Right ventricle myocardium inferior (tissue), 1 donor: ENCODE results near the gene TBX6. TPM values are rescaled to one million over a fixed set of nuclear protein-coding genes. Genes with fewer than 3 reads are reported as not detected.
"Not testable (repeated sequence)": the region's sequence is repeated elsewhere in the genome, so short reads cannot be mapped to it uniquely, and the experiment has no call there.

Experiments
- ATAC-seq: fragments of 200-7000 bp; cut with Tn5 transposase; one replicate; pipeline ENCODE4 v1.9.1; 2020; ENCODE audit warnings: mild to moderate bottlenecking, moderate library complexity
- DNase-seq: peaks from one replicate; pipeline ENCODE4 v3.0.0; 2021; ENCODE audit errors: missing footprints
- intact Hi-C: fragments of 100-400 bp; cut with DNase I; formaldehyde crosslinking; loops from one replicate; pipeline ENCODE4 v1.11.0; 2022
- total RNA-seq: library from RNA; stranded (reverse); fragmentation: NEBNext Ultra II Directional; extraction: Animal tissue kit (Norgen Biotek cat#: 25700); gene quantifications from one replicate; pipeline ENCODE4 v1.2.1, GENCODE V29; 2021
- donor health status: DM: no; HTN: yes; CAD: no; lungs with severe emphysema.

Gene TBX6
- total RNA-seq, 1 donor from 2014 or later, result 0.51 TPM

DNA sequence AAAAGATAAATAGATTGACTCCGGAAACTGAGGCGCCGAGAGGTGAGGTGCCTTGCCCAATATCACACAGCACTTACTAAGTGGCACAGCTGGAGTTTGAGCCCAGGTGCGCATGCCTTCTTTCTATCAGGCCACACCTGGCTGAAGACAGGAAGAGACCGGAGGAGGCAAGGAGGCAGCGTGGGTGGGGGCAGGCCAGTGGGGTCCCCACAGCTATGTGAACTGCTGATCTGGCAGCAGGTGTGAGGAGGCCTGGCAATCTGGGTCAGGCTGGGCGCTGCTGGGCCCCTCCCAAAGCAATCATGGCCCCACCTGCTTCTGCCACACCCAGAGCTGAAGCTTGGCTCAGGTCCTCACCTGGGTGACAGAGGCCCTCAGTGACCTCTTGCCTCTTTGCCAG lies 23.5 kb upstream of the TBX6 start:
- no peak for ATAC-seq
- intact Hi-C loops, result no loop called here
- no peak for DNase-seq

DNA sequence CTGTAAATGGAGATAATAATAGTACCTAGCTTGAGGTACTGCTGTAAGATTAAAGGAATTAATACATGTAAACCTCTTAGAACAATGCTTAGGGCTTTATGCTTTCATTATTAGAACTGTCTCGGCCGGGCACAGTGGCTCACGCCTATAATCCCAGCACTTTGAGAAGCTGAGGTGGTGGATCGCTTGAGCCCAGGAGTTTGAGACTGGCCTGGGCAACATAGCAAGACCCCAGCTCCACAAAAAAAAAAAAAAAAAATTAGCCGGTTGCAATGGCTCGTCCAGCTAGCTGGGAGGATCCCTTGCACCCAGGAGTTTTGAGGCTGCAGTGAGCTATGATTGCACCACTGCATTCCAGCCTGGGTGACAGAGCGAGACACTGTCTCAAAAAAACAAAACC lies 23.1 kb upstream of the TBX6 start:
- intact Hi-C loops, ATAC-seq, DNase-seq: not testable (repeated sequence)

DNA sequence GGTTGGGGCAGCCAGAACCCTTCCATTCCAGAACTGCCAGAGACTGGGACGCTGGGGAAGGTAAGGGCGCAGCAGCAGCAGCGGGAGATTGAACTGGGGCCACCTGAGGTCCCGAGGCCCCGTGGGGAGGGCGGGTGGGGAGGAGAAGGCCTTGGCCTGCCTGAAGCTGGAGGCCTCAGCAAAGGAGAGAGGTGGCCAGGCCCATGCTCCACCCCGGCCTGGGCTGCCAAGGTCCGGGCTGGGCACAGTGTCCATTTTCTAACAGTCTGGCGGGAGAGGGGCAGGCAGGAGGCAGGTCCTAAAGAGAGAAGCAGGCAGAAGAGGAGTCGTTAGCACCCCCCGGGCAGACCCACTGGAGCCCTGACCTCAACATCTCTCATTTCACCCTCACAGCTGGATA lies 22.7 kb upstream of the TBX6 start:
- DNase-seq, result no peak
- intact Hi-C loops, result no loop called here
- ATAC-seq, result no peak

DNA sequence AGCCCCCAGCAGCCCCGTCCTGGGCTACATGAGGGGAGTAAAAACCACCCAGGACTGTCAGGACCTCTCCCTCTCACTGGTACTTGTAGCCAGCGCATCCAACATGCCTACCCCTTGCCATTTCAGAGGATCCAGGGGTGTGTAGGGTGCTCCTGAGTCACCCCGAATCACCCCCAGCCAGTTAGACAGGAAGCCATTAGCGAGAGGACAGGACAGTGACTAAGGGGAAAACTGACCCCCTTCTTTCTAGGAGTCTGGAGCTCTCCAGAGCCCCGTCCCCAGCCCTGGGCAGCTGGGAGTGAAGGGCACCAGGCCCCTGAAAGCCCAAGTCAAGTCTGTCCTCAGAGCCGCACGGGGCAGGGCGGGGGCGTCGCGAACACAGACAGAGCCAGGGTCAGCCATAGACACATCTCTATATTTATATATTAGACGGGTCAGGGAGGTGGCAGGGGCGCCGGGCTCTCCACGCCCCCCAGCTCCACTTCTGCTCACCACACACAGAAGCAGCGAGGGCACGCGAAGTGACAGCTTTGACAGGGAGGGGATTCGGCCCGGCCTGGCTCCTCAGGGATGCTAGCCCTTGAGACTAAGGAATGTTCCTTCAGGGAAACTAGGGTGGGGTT lies 22.1 kb upstream of the TBX6 start:
- ATAC-seq (no peak), DNase-seq (no peak)
- intact Hi-C loops, result no loop called here

DNA sequence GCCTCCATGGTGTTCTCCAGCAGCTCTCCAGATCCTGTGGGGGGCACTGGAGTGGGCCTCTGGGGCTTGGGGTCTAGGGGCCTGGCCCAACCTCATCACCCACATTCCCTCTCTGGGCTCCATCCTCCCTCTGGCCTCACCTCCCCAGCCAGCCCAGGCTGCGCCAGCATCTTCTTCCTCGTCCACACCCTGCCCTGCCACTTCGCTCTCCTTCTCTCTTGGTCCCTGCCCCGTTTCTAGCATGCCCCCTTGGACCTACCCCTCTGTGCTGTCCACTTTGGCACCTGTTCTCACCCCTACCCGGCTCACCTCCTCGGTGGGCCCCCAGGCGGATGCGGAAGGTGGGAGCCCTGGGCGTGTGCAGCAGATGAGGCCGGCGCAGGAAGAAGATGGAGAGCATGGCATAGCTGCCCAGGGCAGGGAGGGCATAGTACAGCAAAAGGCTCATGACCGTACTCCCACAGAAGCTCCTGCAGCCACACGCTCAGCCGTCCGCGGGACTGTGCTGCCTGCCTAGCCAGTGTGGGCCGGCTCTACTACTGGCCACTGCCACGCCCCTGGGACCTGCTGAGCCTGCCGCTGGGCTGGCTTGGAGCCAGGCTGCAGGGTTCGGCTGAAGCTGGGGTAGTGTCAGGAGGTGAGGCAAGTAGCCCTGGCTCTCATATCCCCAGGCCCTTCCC lies 21.4 kb upstream of the TBX6 start, which contains the start of gene GDPD3:
TSS of gene GDPD3 (minus strand) at position 507 of the 680 bp plus-strand sequence. CDS start at position 448, 59 bp downstream.
- intact Hi-C loops, result no loop called here
- ATAC-seq, result peak; percentile 71
- DNase-seq, result peak; percentile 73

DNA sequence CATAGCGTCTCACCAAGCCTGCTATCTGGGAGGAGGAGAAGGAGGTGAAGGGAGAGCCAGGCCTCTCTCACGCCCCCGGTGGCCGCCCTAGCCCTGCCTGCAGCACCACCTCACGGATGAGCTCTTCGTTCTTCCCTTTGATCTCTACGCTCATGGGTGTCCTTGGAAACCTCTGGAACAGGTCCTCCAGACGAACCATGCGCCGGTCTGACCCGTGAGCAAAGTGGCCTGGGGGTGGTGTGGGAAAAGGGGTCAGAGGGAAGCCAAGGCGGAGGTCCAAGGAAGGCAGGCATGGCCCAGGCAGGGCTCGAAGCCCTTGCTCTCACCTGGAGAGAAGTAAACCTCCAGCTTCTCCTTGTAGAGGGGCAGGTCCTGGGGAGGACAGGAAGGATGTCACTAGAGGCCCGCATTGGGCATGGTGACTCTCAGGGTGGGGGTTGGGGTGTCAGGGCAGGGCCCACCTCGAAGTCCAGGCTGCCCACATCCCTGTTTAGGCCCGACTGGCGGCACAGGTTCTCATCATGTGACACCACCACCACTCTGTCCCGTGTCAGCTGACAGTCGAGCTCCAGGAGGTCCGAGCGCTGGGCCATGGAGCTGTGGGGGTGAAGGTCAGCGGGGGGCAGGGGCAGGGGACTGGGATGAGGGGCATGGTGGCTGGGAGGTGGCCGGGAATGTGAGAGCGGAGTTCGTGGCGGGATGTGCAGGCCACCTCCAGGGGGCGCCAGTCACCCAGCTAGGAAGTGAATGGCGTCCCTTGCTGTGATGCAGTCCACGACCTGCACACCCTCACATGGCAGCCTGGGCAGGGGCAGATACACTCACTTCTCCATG lies 20.7 kb upstream of the TBX6 start:
- DNase-seq, result peak; percentile 86
- intact Hi-C loops, result no loop called here
- ATAC-seq, result peak; percentile 51

DNA sequence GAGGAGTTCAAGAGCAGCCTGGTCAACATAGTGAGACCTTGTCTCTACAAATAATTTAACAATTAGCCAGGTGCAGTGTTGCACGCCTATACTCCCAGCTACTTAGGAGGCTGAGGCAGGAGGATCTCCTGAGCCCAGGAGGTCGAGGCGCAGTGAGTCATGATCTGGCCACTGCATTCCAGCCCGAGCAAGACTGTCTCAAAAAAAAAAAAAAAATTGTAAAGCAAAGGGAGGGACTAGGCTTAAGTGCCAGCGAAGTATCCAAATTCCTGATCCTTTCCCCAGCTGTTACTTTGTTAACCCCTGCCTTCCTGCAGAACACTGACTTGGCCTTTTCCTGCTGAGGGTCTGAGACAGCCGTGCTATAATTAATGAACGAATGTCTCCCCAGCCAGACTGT lies 18.9 kb upstream of the TBX6 start:
- ATAC-seq, result no peak
- intact Hi-C loops, result no loop called here
- no peak for DNase-seq

DNA sequence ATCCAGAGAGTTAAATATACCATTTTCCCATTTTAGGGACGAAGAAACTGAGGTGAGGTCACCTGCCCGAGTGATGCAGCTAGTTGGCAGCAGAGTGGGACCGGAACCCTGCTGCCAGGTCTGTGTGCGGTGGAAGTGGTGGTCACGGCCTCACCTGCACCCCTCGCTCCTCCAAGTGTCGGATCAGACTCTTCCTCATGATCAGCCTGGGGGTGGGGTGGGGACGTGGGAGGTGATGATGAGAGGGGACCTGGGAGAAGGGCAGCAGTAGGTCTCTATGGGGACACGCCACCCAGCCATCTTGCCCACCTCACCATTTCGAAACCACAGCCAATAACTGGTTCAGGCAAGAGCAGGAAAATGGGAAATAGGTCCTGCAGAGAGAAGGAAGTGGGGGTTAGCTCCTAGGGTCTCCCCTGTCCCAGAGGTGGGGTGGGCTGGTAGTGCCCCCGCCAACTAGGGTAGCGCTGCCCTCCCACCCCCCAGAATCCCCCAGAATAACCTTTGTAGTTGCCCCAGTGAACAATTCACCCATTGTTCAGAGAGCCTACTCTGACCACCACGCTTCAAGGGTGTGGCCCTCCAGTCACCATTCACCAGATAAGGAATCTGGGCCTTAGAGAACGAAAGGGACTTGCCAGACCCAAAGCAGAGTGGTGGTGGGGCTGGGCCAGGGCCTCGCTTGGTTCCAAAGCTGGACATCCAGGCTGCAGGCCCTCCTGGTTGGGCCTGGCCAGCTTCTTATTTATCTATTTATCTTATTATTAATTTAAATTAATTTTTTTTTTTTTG lies 16.5 kb upstream of the TBX6 start:
- intact Hi-C loops, result no loop called here
- DNase-seq, result no peak
- ATAC-seq, result no peak

DNA sequence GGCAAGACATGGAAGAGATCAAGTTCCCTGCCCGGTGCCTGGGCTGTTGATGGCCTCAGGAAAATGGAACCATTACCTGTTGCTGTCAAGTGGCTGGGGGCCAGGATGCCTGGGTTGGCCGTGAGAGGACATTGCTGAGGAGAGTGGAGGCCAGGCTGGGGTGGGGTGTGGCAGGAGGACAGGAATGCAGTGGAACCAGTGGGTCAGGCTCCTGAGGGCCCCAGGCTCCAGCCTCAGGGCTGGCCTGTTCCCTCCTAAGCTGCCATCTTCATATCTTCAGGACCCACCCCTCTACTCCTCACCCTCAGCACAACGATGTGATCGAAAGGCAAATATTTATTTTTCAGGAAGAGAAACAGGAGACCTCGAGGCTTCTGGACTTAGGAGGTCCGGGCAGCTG lies 12.8 kb upstream of the TBX6 start:
- no peak for ATAC-seq
- DNase-seq, result no peak

DNA sequence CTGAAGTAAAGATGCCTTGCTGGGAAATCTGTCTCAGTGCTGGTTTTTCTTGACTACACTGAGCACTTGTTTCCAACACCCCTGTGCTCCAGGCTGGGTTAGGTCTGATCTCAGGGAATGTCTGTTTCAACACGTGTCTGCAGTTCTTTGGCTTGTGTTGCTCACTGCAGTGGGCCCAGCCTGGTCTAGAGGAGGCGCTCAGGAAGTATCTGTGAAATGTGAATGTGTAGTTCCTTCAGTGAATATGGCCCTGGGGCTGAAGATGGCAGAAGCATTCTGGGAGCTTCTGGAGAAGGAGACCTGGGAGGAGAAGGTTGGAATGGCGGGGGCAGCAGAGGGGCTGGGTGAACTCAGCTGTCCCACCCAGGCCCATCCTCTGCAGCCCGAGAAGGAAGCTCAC lies 12.4 kb upstream of the TBX6 start:
- ATAC-seq (no peak), DNase-seq (no peak)
- intact Hi-C loops, result no loop called here

More for the DNA sequence above, 12.8 kb upstream of the TBX6 start:
- intact Hi-C loops, result no loop called here

DNA sequence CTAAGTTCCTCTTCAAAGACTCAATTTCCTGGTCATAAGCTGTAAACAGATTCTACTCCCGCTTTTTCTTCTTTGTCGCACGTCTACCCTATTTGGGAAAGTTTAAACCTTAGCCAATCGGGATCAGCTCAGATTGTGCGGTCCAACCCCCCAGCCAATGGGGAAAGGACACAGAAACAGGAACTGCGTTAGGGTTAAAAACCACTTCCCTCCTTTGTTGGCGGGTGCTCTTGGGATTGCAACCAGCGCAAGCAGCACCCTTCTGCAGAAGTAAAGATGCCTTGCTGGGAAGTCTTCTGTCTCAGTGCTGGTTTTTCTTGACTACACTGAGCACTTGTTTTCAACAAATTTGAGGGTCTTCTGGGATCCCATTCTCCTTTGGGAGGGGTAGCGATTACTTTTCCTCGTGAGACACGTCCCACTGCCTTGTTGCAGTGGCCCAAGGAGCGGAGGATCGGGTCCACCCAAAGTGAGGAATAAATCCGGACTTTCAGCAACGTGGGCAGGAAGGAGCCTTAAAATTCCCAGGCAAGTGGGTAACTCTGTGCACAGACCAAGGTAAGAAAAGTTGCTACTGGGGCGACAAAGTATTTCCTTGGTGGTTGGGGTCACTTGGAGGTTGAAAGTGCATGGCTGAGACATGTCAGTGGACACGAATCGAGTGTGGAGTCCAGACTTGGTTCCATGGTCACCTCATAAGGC lies 5.3 kb upstream of the TBX6 start:
- no peak for ATAC-seq
- intact Hi-C loops, result loop anchor here (1.0 to 5.0 kb wide), 2 partner anchors 26 to 310 kb away; partner anchors contain the start of genes MAPK3 and ZNF771
- DNase-seq, result no peak

DNA sequence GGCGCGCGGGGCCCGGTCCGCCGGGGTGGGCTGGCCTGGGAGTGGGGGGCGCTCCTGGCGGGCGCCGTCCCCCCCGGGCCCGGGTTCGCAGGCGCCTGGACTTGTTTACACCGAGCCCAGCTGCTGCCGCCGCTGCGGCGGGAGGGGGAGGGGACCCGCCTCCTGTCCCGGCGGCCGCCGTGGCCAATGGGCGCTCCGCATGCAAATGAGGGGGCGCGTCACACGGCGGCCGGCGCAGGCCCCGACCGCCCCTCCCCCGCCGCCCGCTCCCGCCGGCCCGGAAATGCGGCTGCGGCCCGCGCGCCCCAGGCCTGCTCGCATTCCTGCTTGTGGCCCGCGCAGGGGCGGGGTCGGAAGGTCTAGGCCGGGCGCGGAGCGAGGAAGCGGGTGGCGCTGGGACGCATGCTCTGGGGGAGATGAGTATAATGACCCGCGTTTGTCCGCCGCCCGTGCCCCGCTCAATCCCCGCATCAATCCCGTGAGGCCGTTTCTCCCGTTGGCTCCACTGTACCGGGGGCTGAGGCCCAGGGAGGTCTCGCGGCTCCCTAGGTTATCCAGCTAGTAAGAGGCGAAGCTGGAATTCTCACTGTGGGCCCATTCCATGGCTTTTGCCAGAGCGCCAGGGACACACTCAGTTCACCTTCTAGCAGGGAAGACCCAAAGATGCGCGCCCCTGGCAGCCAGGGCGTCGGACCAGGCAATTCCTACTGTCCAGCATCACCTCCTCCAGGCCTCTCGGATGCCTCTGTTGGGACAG lies 4.6 kb upstream of the TBX6 start, which contains the start of gene YPEL3:
TSS of gene YPEL3 (minus strand) at position 109 of the 757 bp plus-strand sequence. CDS start 731 bp downstream, outside the sequence.
- DNase-seq (peak; percentile 98), ATAC-seq (peak; percentile 78)
- intact Hi-C loops, result loop anchor here (1.0 to 5.0 kb wide), 2 partner anchors 27 to 311 kb away; partner anchors contain the start of genes MAPK3 and ZNF771

DNA sequence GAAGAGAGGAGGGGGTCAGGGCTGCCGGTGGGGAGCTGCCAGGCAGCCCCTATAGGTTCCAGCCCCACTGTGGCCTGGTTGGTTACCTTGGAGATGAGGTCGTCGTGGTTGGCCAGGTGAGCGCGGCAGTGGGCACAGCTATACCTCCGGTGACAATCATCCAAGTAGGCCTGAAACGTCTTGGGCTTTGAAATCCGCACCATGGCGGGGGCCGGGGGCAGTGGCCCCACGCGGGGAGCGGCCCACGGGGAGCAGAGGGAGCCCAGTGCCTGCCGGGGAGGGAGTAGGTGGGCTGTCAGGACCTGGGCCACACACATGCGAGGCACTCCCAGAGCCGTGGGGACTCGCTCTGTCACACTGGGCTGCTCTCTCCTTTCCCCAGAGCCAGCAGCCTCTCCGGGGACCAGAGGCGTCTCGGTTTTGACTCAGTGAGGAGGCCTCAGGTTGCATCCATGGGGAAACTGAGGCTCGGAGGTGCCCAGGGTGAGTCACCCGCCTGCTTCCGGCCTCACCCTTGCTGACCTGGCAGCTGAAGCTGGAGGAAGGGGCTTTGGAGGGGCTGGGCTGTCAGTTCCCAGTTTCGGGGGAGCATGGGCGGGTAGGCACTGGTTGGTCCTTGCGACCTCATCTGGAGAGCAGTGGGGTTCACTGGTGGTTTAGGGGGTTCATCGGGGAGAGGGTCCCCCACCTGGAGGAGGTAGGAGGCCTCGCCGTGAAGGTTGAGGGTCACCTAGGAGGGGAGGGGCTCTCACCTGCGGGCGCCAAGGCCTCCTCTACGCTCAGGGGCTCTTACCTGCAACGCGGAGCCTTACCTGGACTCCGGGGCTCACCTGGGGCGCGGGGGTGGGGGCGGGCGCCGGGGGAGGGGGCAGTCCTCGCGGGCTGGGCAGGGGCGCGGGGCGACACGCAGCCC lies 3.7 kb upstream of the TBX6 start:
- no peak for DNase-seq

DNA sequence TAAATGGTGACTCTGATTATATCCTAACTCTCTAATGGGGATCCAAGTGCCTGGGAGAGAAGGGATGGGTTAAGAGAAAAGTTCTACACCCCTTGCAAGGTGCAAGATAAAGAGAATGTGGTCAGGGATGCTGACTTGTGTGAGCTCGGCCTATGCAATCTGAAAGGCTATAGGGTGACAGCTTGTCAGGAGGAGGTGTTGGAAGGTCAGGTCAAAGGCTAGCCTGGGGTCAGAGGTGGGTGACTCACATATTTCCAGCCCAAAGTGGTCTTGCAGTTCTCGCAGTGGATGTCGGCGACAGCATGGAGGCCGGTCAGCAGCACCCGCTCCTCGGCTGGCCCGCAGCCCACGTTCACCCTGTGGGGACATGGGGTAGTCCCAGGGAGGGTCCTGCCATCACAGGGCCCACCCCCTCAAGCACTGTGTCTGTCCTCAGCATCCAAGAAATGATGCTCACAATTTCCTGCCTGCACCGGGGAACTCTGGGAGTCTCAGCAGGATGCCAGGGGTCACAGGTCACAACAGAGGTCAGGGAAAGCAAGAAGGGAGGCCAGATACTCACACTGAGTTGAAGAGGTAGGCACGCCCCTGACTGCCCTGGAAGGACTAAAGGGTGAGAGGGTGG lies 2.9 kb upstream of the TBX6 start:
- ATAC-seq (no peak), DNase-seq (no peak)

More for the DNA sequence above, 3.7 kb upstream of the TBX6 start:
- ATAC-seq, result no peak
- intact Hi-C loops, result loop anchor here (1.0 to 5.0 kb wide), 2 partner anchors 28 to 312 kb away; partner anchors contain the start of genes MAPK3 and ZNF771

DNA sequence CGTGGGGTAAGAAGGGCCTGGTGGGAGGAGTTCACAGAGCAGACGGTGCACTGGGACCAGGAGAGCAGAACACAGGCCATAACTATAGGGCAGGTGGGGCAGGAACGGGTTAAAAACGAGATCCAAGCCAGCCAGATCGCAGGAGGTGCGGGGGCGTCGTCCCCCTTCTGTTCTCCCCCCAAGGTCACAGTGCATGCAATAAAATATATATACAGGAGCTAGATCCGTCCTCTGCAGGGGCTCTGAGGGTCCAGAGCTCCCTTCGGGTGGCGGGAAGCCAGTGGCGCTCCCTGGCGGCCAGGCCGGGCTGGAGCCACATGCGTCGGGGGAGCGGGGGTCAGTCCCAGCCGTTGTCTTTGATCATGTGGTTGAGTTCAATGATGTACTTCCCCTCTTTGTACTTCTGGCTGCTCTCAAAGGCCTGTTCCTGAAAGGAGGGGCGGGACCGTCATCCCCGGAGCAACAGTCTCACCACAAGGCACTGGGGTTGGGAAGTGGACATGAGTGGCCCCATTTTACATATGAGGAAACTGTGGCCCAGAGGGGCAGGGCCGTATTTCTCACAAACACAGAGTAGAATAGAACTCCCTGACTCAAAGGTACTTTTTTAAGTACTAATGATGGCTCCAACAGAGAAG lies 768 bp upstream of the TBX6 start:
- ATAC-seq (peak; percentile 52), DNase-seq (peak; percentile 91)
- intact Hi-C loops, result no loop called here

More for the DNA sequence above, 2.9 kb upstream of the TBX6 start:
- intact Hi-C loops, result loop anchor here (5.0 kb wide), 1 partner anchor 313 kb away; the partner anchor contains the start of gene ZNF771
